Ishikawa (cell line): Measurements from ENCODE around the gene SCN3B.

ENCODE experiments used
- CEBPB ChIP-seq: IDR thresholded peaks from 2 replicates; pipeline ENCODE4 v1.6.1; 2012
- CREB1 ChIP-seq: IDR thresholded peaks from 2 replicates; pipeline ENCODE4 v1.6.1; 2012; ENCODE audit warnings: low read depth
- EGR1 ChIP-seq: IDR thresholded peaks from 2 replicates; pipeline ENCODE4 v1.6.1; 2012
- EP300 ChIP-seq: IDR thresholded peaks from 2 replicates; pipeline ENCODE4 v1.6.1; 2012; ENCODE audit warnings: borderline replicate concordance
- FOXM1 ChIP-seq: IDR thresholded peaks from 2 replicates; pipeline ENCODE4 v1.6.1; 2012; ENCODE audit warnings: low read depth, borderline replicate concordance
- NFIC ChIP-seq: IDR thresholded peaks from 2 replicates; pipeline ENCODE4 v1.6.1; 2012
- RAD21 ChIP-seq: IDR thresholded peaks from 2 replicates; pipeline ENCODE4 v1.6.1; 2012; ENCODE audit warnings: low read depth
- TAF1 ChIP-seq: IDR thresholded peaks from 2 replicates; pipeline ENCODE4 v1.6.1; 2012; ENCODE audit warnings: low read depth, mild to moderate bottlenecking
- TCF12 ChIP-seq: IDR thresholded peaks from 2 replicates; pipeline ENCODE4 v1.6.1; 2012; ENCODE audit warnings: low read depth
- TEAD4 ChIP-seq: IDR thresholded peaks from 2 replicates; pipeline ENCODE4 v1.6.1; 2012
- USF1 ChIP-seq: IDR thresholded peaks from 2 replicates; pipeline ENCODE4 v1.6.1; 2012
- YY1 ChIP-seq: IDR thresholded peaks from 2 replicates; pipeline ENCODE4 v1.6.1; 2012; ENCODE audit warnings: low read depth
- ZBTB7A ChIP-seq: IDR thresholded peaks from 2 replicates; pipeline ENCODE4 v1.6.1; 2012; ENCODE audit warnings: low read depth
- TF ChIP-seq, protein P1 (sequence below): IDR thresholded peaks from 2 replicates; pipeline ENCODE4 v1.6.1; 2012; ENCODE audit warnings: low read depth, mild to moderate bottlenecking

The SCN3B gene

GRCh38 chr11:123645286-123645975 lies 9.0 kb downstream of the SCN3B start:
- TF ChIP-seq NFIC (no peak), TAF1 (no peak), CREB1 (no peak), CEBPB (no peak), TCF12 (no peak), FOXM1 (no peak)

GRCh38 chr11:123642435-123642834 lies 12.0 kb downstream of the SCN3B start:
- TF ChIP-seq RAD21 (no peak), ZBTB7A (no peak), EGR1 (no peak), FOXM1 (no peak), EP300 (no peak), CEBPB (no peak), USF1 (no peak), TEAD4 (no peak)
- TF ChIP-seq, protein P1, sequence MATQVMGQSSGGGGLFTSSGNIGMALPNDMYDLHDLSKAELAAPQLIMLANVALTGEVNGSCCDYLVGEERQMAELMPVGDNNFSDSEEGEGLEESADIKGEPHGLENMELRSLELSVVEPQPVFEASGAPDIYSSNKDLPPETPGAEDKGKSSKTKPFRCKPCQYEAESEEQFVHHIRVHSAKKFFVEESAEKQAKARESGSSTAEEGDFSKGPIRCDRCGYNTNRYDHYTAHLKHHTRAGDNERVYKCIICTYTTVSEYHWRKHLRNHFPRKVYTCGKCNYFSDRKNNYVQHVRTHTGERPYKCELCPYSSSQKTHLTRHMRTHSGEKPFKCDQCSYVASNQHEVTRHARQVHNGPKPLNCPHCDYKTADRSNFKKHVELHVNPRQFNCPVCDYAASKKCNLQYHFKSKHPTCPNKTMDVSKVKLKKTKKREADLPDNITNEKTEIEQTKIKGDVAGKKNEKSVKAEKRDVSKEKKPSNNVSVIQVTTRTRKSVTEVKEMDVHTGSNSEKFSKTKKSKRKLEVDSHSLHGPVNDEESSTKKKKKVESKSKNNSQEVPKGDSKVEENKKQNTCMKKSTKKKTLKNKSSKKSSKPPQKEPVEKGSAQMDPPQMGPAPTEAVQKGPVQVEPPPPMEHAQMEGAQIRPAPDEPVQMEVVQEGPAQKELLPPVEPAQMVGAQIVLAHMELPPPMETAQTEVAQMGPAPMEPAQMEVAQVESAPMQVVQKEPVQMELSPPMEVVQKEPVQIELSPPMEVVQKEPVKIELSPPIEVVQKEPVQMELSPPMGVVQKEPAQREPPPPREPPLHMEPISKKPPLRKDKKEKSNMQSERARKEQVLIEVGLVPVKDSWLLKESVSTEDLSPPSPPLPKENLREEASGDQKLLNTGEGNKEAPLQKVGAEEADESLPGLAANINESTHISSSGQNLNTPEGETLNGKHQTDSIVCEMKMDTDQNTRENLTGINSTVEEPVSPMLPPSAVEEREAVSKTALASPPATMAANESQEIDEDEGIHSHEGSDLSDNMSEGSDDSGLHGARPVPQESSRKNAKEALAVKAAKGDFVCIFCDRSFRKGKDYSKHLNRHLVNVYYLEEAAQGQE: no peak

DNA sequence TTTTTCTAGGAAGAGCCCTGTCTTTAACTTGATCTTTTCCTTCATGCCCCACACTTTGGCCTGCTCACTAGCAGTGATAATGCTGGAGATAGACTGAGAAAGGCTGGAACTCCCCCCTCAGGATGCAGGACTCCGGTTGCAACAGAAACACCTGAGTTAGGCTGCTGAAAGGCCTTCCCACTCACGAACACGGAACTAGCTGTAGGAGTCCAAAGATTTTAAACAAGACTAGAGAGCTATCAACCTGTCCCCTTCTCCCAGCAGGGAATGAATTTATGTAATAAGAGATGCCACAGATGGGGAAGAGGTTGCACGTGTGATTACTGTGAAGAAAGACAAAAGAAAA lies 13.0 kb downstream of the SCN3B start:
- no peak for TF ChIP-seq YY1
- no peak for TF ChIP-seq CREB1
- TF ChIP-seq EGR1: no peak
- no peak for TF ChIP-seq EP300
- no peak for TF ChIP-seq USF1
- no peak for TF ChIP-seq FOXM1
- no peak for TF ChIP-seq TCF12
- TF ChIP-seq TEAD4: no peak
- TF ChIP-seq RAD21: no peak
- TF ChIP-seq CEBPB: no peak
- TF ChIP-seq, protein P1: no peak

- TF ChIP-seq USF1 (no peak), RAD21 (peak; percentile 79)
Measured at GRCh38 chr11:123640677-123641494, 13.5 kb downstream of the SCN3B start.

GRCh38 chr11:123640029-123640428 lies 14.4 kb downstream of the SCN3B start:
- TF ChIP-seq, protein P1: no peak
- no peak for TF ChIP-seq CREB1
